B cell (primary cell): Measurements from ENCODE around the gene YTHDC1. TPM values are rescaled to one million over a fixed set of nuclear protein-coding genes. Genes with fewer than 3 reads are reported as not detected.

Source experiments
- ATAC-seq: fragments of 200-7000 bp; cut with Tn5 transposase; one replicate; pipeline ENCODE4 v1.10.0; 2021; ENCODE audit warnings: low read depth, mild to moderate bottlenecking, moderate number of reproducible peaks, moderate library complexity
- CTCF ChIA-PET: fragments of 350-600 bp; sonication (Branson Sonifier 250); formaldehyde crosslinking; loops from one replicate; lab custom pipeline; 2021; ENCODE audit warnings: antibody characterized with exemption, inconsistent platforms; lab: Charles Lee
- POLR2A ChIA-PET: fragments of 350-600 bp; sonication (Branson Sonifier 250); formaldehyde crosslinking; loops from one replicate; lab custom pipeline; 2021; ENCODE audit warnings: antibody characterized with exemption; lab: Charles Lee
- DNase-seq: peaks from one replicate; pipeline ENCODE4 v3.0.0; 2013
- H2AFZ ChIP-seq: 2 replicates; pipeline ENCODE4 v1.6.1; 2012; ENCODE audit warnings: mild to moderate bottlenecking, low read depth, low read length; ENCODE audit not compliant: insufficient read depth, poor library complexity, severe bottlenecking
- H3K27ac ChIP-seq, 2 donors: 1 replicate in 1 of 2; 2 replicates in 1 of 2; pipeline ENCODE4 v1.5.1; 2012 to 2013; ENCODE audit warnings: low read length in 2 of 2, mild to moderate bottlenecking in 2 of 2, moderate library complexity in 1 of 2
- H3K27me3 ChIP-seq, 4 experiments: fragments of 200-600 bp in 1 of 4; sonication (generic) in 1 of 4; replicated peaks in 1 of 4; 1 replicate in 2 of 4; 2 replicates in 2 of 4; pipeline versions ENCODE4 v1.6.1 to v1.7.0; 2013 to 2016; ENCODE audit warnings: low read length in 3 of 4, mild to moderate bottlenecking in 2 of 4, mixed read lengths in 1 of 4, moderate library complexity in 1 of 4; ENCODE audit not compliant: insufficient read depth in 4 of 4, control insufficient read depth in 3 of 4; ENCODE audit errors: control extremely low read depth in 1 of 4
- H3K36me3 ChIP-seq, 2 experiments: replicated peaks in 1 of 2; 1 replicate in 1 of 2; 2 replicates in 1 of 2; pipeline versions ENCODE4 v1.6.1 to v1.7.1; 2013; ENCODE audit warnings: low read length in 1 of 2; ENCODE audit not compliant: insufficient read depth in 2 of 2, control insufficient read depth in 1 of 2; ENCODE audit errors: control extremely low read depth in 1 of 2, extremely low read depth in 1 of 2
- H3K4me1 ChIP-seq, 2 donors: fragments of 200-600 bp in 1 of 2; sonication (generic) in 1 of 2; 1 replicate in 1 of 2; 2 replicates in 1 of 2; pipeline versions ENCODE4 v1.5.1 to v1.6.1; 2013 to 2017; ENCODE audit warnings: low read length in 2 of 2; ENCODE audit not compliant: control insufficient read depth in 2 of 2, insufficient read depth in 2 of 2
- H3K4me2 ChIP-seq: replicated peaks from 2 replicates; pipeline ENCODE3; 2012; ENCODE audit warnings: mild to moderate bottlenecking, low read depth, low read length; ENCODE audit not compliant: poor library complexity, severe bottlenecking
- H3K4me3 ChIP-seq, 5 experiments: fragments of 200-600 bp in 1 of 5; sonication (generic) in 1 of 5; 1 replicate in 3 of 5; 2 replicates in 2 of 5; pipeline versions ENCODE4 v1.5.1 to v1.7.0; 2011 to 2016; ENCODE audit warnings: low read length in 4 of 5, mild to moderate bottlenecking in 4 of 5, low read depth in 2 of 5, control low read depth in 1 of 5, moderate library complexity in 1 of 5; ENCODE audit not compliant: insufficient read depth in 1 of 5; ENCODE audit errors: control extremely low read depth in 1 of 5, extremely low read depth in 1 of 5
- H3K79me2 ChIP-seq: fragments of 200-600 bp; sonication (generic); one replicate; pipeline ENCODE4 v1.6.0; 2016; ENCODE audit warnings: low read length; ENCODE audit not compliant: control insufficient read depth, insufficient read depth
- H3K9ac ChIP-seq: fragments of 200-600 bp; sonication (generic); 2 replicates; pipeline ENCODE4 v1.6.1; 2017; ENCODE audit warnings: mild to moderate bottlenecking, low read length, moderate library complexity
- H3K9me3 ChIP-seq, 3 donors: one replicate each; pipeline versions ENCODE4 v1.6.1 to v1.7.1; 2013; ENCODE audit warnings: low read length in 2 of 3; ENCODE audit not compliant: control insufficient read depth in 2 of 3, insufficient read depth in 1 of 3; ENCODE audit errors: control extremely low read depth in 1 of 3
- H4K20me1 ChIP-seq: 2 replicates; pipeline ENCODE4 v1.6.0; 2012; ENCODE audit warnings: mild to moderate bottlenecking, low read length; ENCODE audit not compliant: insufficient read depth, control insufficient read depth, poor library complexity, severe bottlenecking
- H3K27ac Mint-ChIP-seq: one replicate; pipeline ENCODE4 v1.8.0; 2021; ENCODE audit warnings: mixed read lengths
- H3K27me3 Mint-ChIP-seq: one replicate; pipeline ENCODE4 v1.8.0; 2021; ENCODE audit warnings: mixed read lengths
- H3K4me1 Mint-ChIP-seq: one replicate; pipeline ENCODE4 v1.8.0; 2021; ENCODE audit warnings: mixed read lengths
- H3K4me3 Mint-ChIP-seq: one replicate; pipeline ENCODE4 v1.8.0; 2021; ENCODE audit warnings: mixed read lengths
- H3K9me3 Mint-ChIP-seq: one replicate; pipeline ENCODE4 v1.8.0; 2022; ENCODE audit warnings: mixed read lengths; ENCODE audit not compliant: insufficient read depth
- CTCF ChIP-seq: fragments of 200-600 bp; IDR thresholded peaks from one replicate; pipeline ENCODE4 v1.8.0; 2022; ENCODE audit warnings: antibody characterized with exemption, mild to moderate bottlenecking
- EZH2 ChIP-seq: IDR thresholded peaks from 2 replicates; pipeline ENCODE4 v1.6.1; 2012; ENCODE audit warnings: borderline replicate concordance, low read depth, mild to moderate bottlenecking, moderate library complexity, low read length; ENCODE audit not compliant: insufficient read depth, poor library complexity, severe bottlenecking
- WGBS: methylation state at CpG from one replicate; pipeline ENCODE4 v1.1.5; 2013; ENCODE audit warnings: missing lambda C conversion rate; ENCODE audit not compliant: insufficient coverage; 5-methylcytosine and 5-hydroxymethylcytosine counted together
- intact Hi-C: fragments of 100-400 bp; cut with micrococcal nuclease; formaldehyde crosslinking; loops from one replicate; pipeline ENCODE4 v1.10.0; 2022
- polyA plus RNA-seq: library from polyadenylated mRNA; depleted of rRNA; stranded (reverse); fragments of >200 nt; gene quantifications from 2 replicates; pipeline ENCODE4 v1.2.3, GENCODE V29; 2012
- total RNA-seq, 2 donors: library from RNA; stranded (reverse); fragments of 120-200 nt in 1 of 2; gene quantifications; 1 replicate in 1 of 2; 2 replicates in 1 of 2; pipeline versions ENCODE4 v1.2.3 to v1.2.4, GENCODE V29; 2013 to 2022

YTHDC1 gene
- total and polyA plus RNA-seq, 2 donors (not counting 1 experiment from before 2014, with no cell fraction given), result 26.9 to 179 TPM

GRCh38 chr4:68297137-68297536 lies 52.8 kb downstream of the YTHDC1 start:
- ChIA-PET CTCF (no interaction called here), POLR2A (no interaction called here)
- no peaks in the 10 kb centered on the region for H3K9me3 ChIP-seq
- no peaks in the 10 kb centered on the region for H3K79me2 ChIP-seq
- H3K36me3 ChIP-seq, result no peaks in the 10 kb centered on the region
- no peak overlapping the region for H2AFZ ChIP-seq
- no peak for ATAC-seq
- Mint-ChIP-seq H3K4me3 (no peak overlapping the region), H3K4me1 (no peaks in the 10 kb centered on the region), H3K27ac (no peak overlapping the region), H3K27me3 (peaks cover 16% of the 10 kb centered on the region), H3K9me3 (peaks cover 8% of the 10 kb centered on the region)
- no peak for TF ChIP-seq CTCF
- TF ChIP-seq EZH2, result no peak
- H3K4me2 ChIP-seq, result no peak overlapping the region
- H3K4me1 ChIP-seq, result no peaks in the 10 kb centered on the region
- DNase-seq, result no peak
- no peaks in the 10 kb centered on the region for H4K20me1 ChIP-seq
- H3K9ac ChIP-seq, result no peak overlapping the region
- intact Hi-C loops, result no loop called here
- no CpG with 5 or more reads among the region's 4 CpGs for WGBS
- H3K27me3 ChIP-seq, result no peaks in the 10 kb centered on the region
- no peak overlapping the region for H3K27ac ChIP-seq
- H3K4me3 ChIP-seq, result no peak overlapping the region

DNA sequence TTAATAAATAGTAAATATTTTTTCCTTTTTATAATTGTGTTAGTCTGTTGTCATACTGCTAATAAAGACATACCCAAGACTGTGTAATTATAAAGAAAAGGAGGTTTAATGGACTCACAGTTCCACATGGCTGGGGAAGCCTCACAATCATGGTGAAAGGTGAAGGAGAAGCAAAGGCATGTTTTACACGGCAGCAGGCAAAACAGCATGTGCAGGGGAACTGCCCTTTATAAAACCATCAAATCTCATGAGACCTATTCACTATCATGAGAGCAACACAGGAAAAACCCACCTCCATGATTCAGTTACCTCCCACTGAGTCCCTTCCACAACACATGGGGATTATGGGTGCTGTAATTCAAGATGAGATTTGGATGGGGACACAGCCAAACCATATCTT lies 58.6 kb downstream of the YTHDC1 start:
- no peaks in the 10 kb centered on the region for H3K4me1 Mint-ChIP-seq
- peaks cover 15% of the 10 kb centered on the region for H3K9me3 Mint-ChIP-seq
- DNase-seq (no peak), ATAC-seq (no peak)
- no peak for TF ChIP-seq EZH2
- TF ChIP-seq CTCF, result no peak
- H3K27ac Mint-ChIP-seq, result no peak overlapping the region
- H3K9me3 ChIP-seq, result peaks cover 0 to 3% (median 0%) of the 10 kb centered on the region in 3 donors
- intact Hi-C loops, result no loop called here
- H3K79me2 ChIP-seq, result no peaks in the 10 kb centered on the region
- peaks cover 0 to 10% (median 5%) of the 10 kb centered on the region in 4 experiments for H3K27me3 ChIP-seq
- no peak overlapping the region for H2AFZ ChIP-seq
- H3K4me1 ChIP-seq, result no peaks in the 10 kb centered on the region
- H3K4me2 ChIP-seq, result no peak overlapping the region
- POLR2A ChIA-PET, result no interaction called here
- no peak overlapping the region for H3K4me3 ChIP-seq
- no peaks in the 10 kb centered on the region for H3K36me3 ChIP-seq
- no peak overlapping the region for H3K27ac ChIP-seq
- H4K20me1 ChIP-seq, result no peaks in the 10 kb centered on the region
- no peak overlapping the region for H3K4me3 Mint-ChIP-seq
- H3K27me3 Mint-ChIP-seq, result peaks cover 17% of the 10 kb centered on the region
- no peak overlapping the region for H3K9ac ChIP-seq
- CTCF ChIA-PET, result no interaction called here
- 100% methylated on average over 1 of the region's 1 CpG for WGBS
